Psoas muscle (tissue), 8 donors: ENCODE measurements around the gene CCDC15. TPM values are rescaled to one million over a fixed set of nuclear protein-coding genes. Genes with fewer than 3 reads are reported as not detected.
"Not testable (repeated sequence)": the region's sequence is repeated elsewhere in the genome, so short reads cannot be mapped to it uniquely, and the experiment has no call there.

Source experiments
- ATAC-seq, 4 donors: fragments of 200-7000 bp; cut with Tn5 transposase; one replicate each; pipeline ENCODE4 v1.9.1; 2020; ENCODE audit warnings: moderate library complexity in 3 of 4, mild to moderate bottlenecking in 2 of 4
- DNase-seq, 2 donors: peaks; one replicate each; pipeline ENCODE4 v3.0.0-alpha.2; 2020
- H3K27ac ChIP-seq: fragments of 200-600 bp; one replicate; pipeline ENCODE4 v1.8.0; 2022
- H3K27me3 ChIP-seq, 3 donors: fragments of 200-600 bp in 1 of 3; one replicate each; pipeline versions ENCODE4 v1.6.1 to v1.8.0; 2013 to 2022; ENCODE audit warnings: low read length in 2 of 3, mild to moderate bottlenecking in 2 of 3, moderate library complexity in 1 of 3; ENCODE audit not compliant: insufficient read depth in 3 of 3
- H3K36me3 ChIP-seq, 2 donors: fragments of 200-600 bp in 1 of 2; one replicate each; pipeline versions ENCODE4 v1.6.1 to v1.8.0; 2013 to 2022; ENCODE audit warnings: low read depth in 1 of 2, mild to moderate bottlenecking in 1 of 2, moderate library complexity in 1 of 2; ENCODE audit not compliant: insufficient read depth in 1 of 2
- H3K4me1 ChIP-seq: fragments of 200-600 bp; one replicate; pipeline ENCODE4 v1.8.0; 2022
- H3K4me3 ChIP-seq: fragments of 200-600 bp; one replicate; pipeline ENCODE4 v1.8.0; 2022; ENCODE audit warnings: mild to moderate bottlenecking
- H3K9me3 ChIP-seq: fragments of 200-600 bp; one replicate; pipeline ENCODE4 v1.8.0; 2022
- CTCF ChIP-seq: fragments of 200-600 bp; IDR thresholded peaks from one replicate; pipeline ENCODE4 v1.8.0; 2022; ENCODE audit warnings: antibody characterized with exemption
- WGBS, 3 donors: extraction: QIAGEN DNeasy Blood & Tissue Kit; methylation state at CpG; one replicate each; pipeline versions ENCODE4 v1.1.6 to v1.1.7; 2013; 5-methylcytosine and 5-hydroxymethylcytosine counted together
- intact Hi-C, 2 donors: fragments of 100-400 bp; cut with DNase I; formaldehyde crosslinking; loops; one replicate each; pipeline versions ENCODE4 v1.11.0 to v1.14.2; 2022
- polyA plus RNA-seq, 3 donors: library from polyadenylated mRNA; stranded (reverse); fragments of 200-250 nt; gene quantifications; one replicate each; pipeline ENCODE4 v1.2.3, GENCODE V29; 2013
- total RNA-seq, 4 donors: library from RNA; stranded (reverse); fragmentation: NEBNext Ultra II Directional in 2 of 4; extraction: Animal tissue kit (Norgen Biotek cat#: 25700) in 2 of 4; gene quantifications; one replicate each; pipeline versions ENCODE4 v1.2.1 to v1.2.4, GENCODE V29; 2021 to 2023
- donor health status: healthy with polysubstance abuse.
- donor health status: DM: no; HTN: no; CAD: no; lungs with moderate emphysema.
- donor health status: Bipolar disorder and iron deficiency.
- donor health status: healthy.
- donor health status: DM: yes; HTN: yes; CAD: no.
- donor health status: DM: no; HTN: no; CAD: no.
- donor health status: DM: no; HTN: no; CAD: no.
- donor health status: DM: yes; HTN: yes; CAD: no.

The CCDC15 gene
- total and polyA plus RNA-seq, 7 donors: 0.03 to 0.42 (median 0.22) TPM

GRCh38 chr11:124951341-124951740 is 2.7 kb upstream of the CCDC15 start:
- peaks cover 9% of the 10 kb centered on the region for H3K4me1 ChIP-seq
- H3K36me3 ChIP-seq: no peaks in the 10 kb centered on the region
- no peak for ATAC-seq
- H3K27me3 ChIP-seq: no peaks in the 10 kb centered on the region
- DNase-seq: no peak
- H3K9me3 ChIP-seq: no peaks in the 10 kb centered on the region
- 79 to 86% (median 84%) methylated on average over 3 of the region's 3 CpGs for WGBS, 3 donors
- no peak for TF ChIP-seq CTCF
- no peak overlapping the region for H3K4me3 ChIP-seq
- intact Hi-C loops: loop anchor here (10.0 kb wide), 4 partner anchors 163 to 923 kb away; partner anchors contain the start of gene TMEM218 (in 1 of the 2)
- H3K27ac ChIP-seq: no peak overlapping the region

- intact Hi-C loops: loop anchor here (10.0 kb wide), 4 partner anchors 160 to 920 kb away; partner anchors contain the start of gene TMEM218 (in 1 of the 2)
- WGBS, 3 donors: 27 to 28% (median 27%) methylated on average over 6 of the region's 6 CpGs
- no peak for TF ChIP-seq CTCF
Measured at GRCh38 chr11:124954590-124954955, 571 bp downstream of the CCDC15 start.

GRCh38 chr11:124955035-124955434 is 1.0 kb downstream of the CCDC15 start:
- DNase-seq (no peak), ATAC-seq (no peak)
- intact Hi-C loops: loop anchor here (5.0 to 10.0 kb wide), 6 partner anchors 160 to 920 kb away; partner anchors contain the start of genes EI24 (in 1 of the 2) and TMEM218 (in 1 of the 2)
- Histone ChIP-seq H3K27me3 (no peaks in the 10 kb centered on the region), H3K4me3 (peak overlapping the region; percentile 87), H3K9me3 (no peaks in the 10 kb centered on the region), H3K4me1 (peaks cover 9% of the 10 kb centered on the region), H3K27ac (no peak overlapping the region), H3K36me3 (no peaks in the 10 kb centered on the region)
- TF ChIP-seq CTCF: no peak

More at GRCh38 chr11:124954590-124954955, 571 bp downstream of the CCDC15 start:
- Histone ChIP-seq H3K36me3 (no peaks in the 10 kb centered on the region), H3K4me1 (peaks cover 9% of the 10 kb centered on the region), H3K9me3 (no peaks in the 10 kb centered on the region), H3K27ac (no peak overlapping the region), H3K27me3 (no peaks in the 10 kb centered on the region), H3K4me3 (peak overlapping the region; percentile 87)
- DNase-seq: no peak
- ATAC-seq: no peak

GRCh38 chr11:124961972-124962609 is 8.1 kb downstream of the CCDC15 start:
- Histone ChIP-seq H3K36me3 (no peaks in the 10 kb centered on the region), H3K4me3 (no peak overlapping the region), H3K9me3 (no peaks in the 10 kb centered on the region), H3K27ac (no peak overlapping the region), H3K4me1 (no peaks in the 10 kb centered on the region), H3K27me3 (no peaks in the 10 kb centered on the region)
- peak; percentile 60 to 89 (median 78) for ATAC-seq
- intact Hi-C loops: loop anchor here (2.0 to 10.0 kb wide), 4 partner anchors 183 to 470 kb away; no protein-coding TSS in a partner anchor
- 20 to 22% (median 21%) methylated on average over 5 of the region's 5 CpGs for WGBS, 3 donors
- TF ChIP-seq CTCF: peak; percentile 70
- no peak for DNase-seq

GRCh38 chr11:124968197-124968596 is 14.2 kb downstream of the CCDC15 start:
- not testable (repeated sequence) for ATAC-seq, H3K36me3 ChIP-seq, H3K27ac ChIP-seq, H3K4me3 ChIP-seq, H3K27me3 ChIP-seq, H3K4me1 ChIP-seq, DNase-seq, H3K9me3 ChIP-seq
- intact Hi-C loops: loop anchor here in 1 of 2 donors (10.0 kb wide), 1 partner anchor 177 kb away; no protein-coding TSS in a partner anchor
- WGBS, 3 donors: 88 to 90% (median 89%) methylated on average over 13 of the region's 13 CpGs
